ENCODE results near the gene HEYL.

Gene HEYL

GRCh38 chr1:39646232-39647081 is 7.0 kb upstream of the HEYL start:
- no peaks in the 10 kb centered on the region for H3K27me3 ChIP-seq (ENCODE audit: control insufficient read depth in 5 of 5, insufficient read depth in 4 of 5, low read length in 5 of 5)
- H3K27ac ChIP-seq (ENCODE audit: low read depth, low read length) = no peak overlapping the region
- no peaks in the 10 kb centered on the region for H3K36me3 ChIP-seq (ENCODE audit: control insufficient read depth in 5 of 5, insufficient read depth in 5 of 5, low read length in 5 of 5)
- peak overlapping the region in 1 of 5 donors; percentile 5 for H3K4me3 ChIP-seq (ENCODE audit: low read depth in 1 of 5, low read length in 5 of 5)
- peaks cover 3 to 17% (median 12%) of the 10 kb centered on the region in 5 donors for H3K4me1 ChIP-seq (ENCODE audit: control insufficient read depth in 5 of 5, insufficient read depth in 5 of 5, low read length in 5 of 5)
- no peak overlapping the region for H3K9ac ChIP-seq (ENCODE audit: low read length in 5 of 5)
- peaks cover 0 to 3% (median 0%) of the 10 kb centered on the region in 5 donors for H3K9me3 ChIP-seq (ENCODE audit: control insufficient read depth in 5 of 5, low read length in 5 of 5)

GRCh38 chr1:39645411-39646043 is 6.1 kb upstream of the HEYL start:
- Histone ChIP-seq H3K27me3 (ENCODE audit: control insufficient read depth in 5 of 5, insufficient read depth in 4 of 5, low read length in 5 of 5) (peaks cover 0 to 3% (median 0%) of the 10 kb centered on the region in 5 donors), H3K9me3 (ENCODE audit: control insufficient read depth in 5 of 5, low read length in 5 of 5) (peaks cover 0 to 3% (median 0%) of the 10 kb centered on the region in 5 donors), H3K36me3 (ENCODE audit: control insufficient read depth in 5 of 5, insufficient read depth in 5 of 5, low read length in 5 of 5) (no peaks in the 10 kb centered on the region), H3K4me3 (ENCODE audit: low read depth in 1 of 5, low read length in 5 of 5) (no peak overlapping the region), H3K9ac (ENCODE audit: low read length in 5 of 5) (no peak overlapping the region), H3K4me1 (ENCODE audit: control insufficient read depth in 5 of 5, insufficient read depth in 5 of 5, low read length in 5 of 5) (peaks cover 3 to 17% (median 12%) of the 10 kb centered on the region in 5 donors), H3K27ac (ENCODE audit: low read depth, low read length) (no peak overlapping the region)

GRCh38 chr1:39643705-39644104 is 4.3 kb upstream of the HEYL start:
- peaks cover 3 to 29% (median 16%) of the 10 kb centered on the region in 5 donors for H3K4me1 ChIP-seq (ENCODE audit: control insufficient read depth in 5 of 5, insufficient read depth in 5 of 5, low read length in 5 of 5)
- H3K9me3 ChIP-seq (ENCODE audit: control insufficient read depth in 5 of 5, low read length in 5 of 5) = peaks cover 0 to 3% (median 0%) of the 10 kb centered on the region in 5 donors
- H3K36me3 ChIP-seq (ENCODE audit: control insufficient read depth in 5 of 5, insufficient read depth in 5 of 5, low read length in 5 of 5) = no peaks in the 10 kb centered on the region
- no peak overlapping the region for H3K4me3 ChIP-seq (ENCODE audit: low read depth in 1 of 5, low read length in 5 of 5)
- no peak overlapping the region for H3K27ac ChIP-seq (ENCODE audit: low read depth, low read length)
- peaks cover 0 to 8% (median 5%) of the 10 kb centered on the region in 5 donors for H3K27me3 ChIP-seq (ENCODE audit: control insufficient read depth in 5 of 5, insufficient read depth in 4 of 5, low read length in 5 of 5)
- H3K9ac ChIP-seq (ENCODE audit: low read length in 5 of 5) = no peak overlapping the region

- Histone ChIP-seq H3K9me3 (ENCODE audit: control insufficient read depth in 5 of 5, low read length in 5 of 5) (peaks cover 0 to 3% (median 0%) of the 10 kb centered on the region in 5 donors), H3K4me3 (ENCODE audit: low read depth in 1 of 5, low read length in 5 of 5) (no peak overlapping the region)
These were observed 3.4 kb upstream of the HEYL start for GRCh38 chr1:39642796-39643195.

GRCh38 chr1:39640861-39641260 is 1.4 kb upstream of the HEYL start:
- H3K27ac ChIP-seq (ENCODE audit: low read depth, low read length) = no peak overlapping the region
- H3K9ac ChIP-seq (ENCODE audit: low read length in 5 of 5) = no peak overlapping the region
- H3K9me3 ChIP-seq (ENCODE audit: control insufficient read depth in 5 of 5, low read length in 5 of 5) = peaks cover 0 to 3% (median 0%) of the 10 kb centered on the region in 5 donors
- H3K36me3 ChIP-seq (ENCODE audit: control insufficient read depth in 5 of 5, insufficient read depth in 5 of 5, low read length in 5 of 5) = no peaks in the 10 kb centered on the region
- peaks cover 0 to 12% (median 4%) of the 10 kb centered on the region in 5 donors for H3K4me1 ChIP-seq (ENCODE audit: control insufficient read depth in 5 of 5, insufficient read depth in 5 of 5, low read length in 5 of 5)
- H3K4me3 ChIP-seq (ENCODE audit: low read depth in 1 of 5, low read length in 5 of 5) = no peak overlapping the region
- peaks cover 0 to 19% (median 12%) of the 10 kb centered on the region in 5 donors for H3K27me3 ChIP-seq (ENCODE audit: control insufficient read depth in 5 of 5, insufficient read depth in 4 of 5, low read length in 5 of 5)

More at GRCh38 chr1:39642796-39643195, 3.4 kb upstream of the HEYL start:
- H3K36me3 ChIP-seq (ENCODE audit: control insufficient read depth in 5 of 5, insufficient read depth in 5 of 5, low read length in 5 of 5) = no peaks in the 10 kb centered on the region
- H3K27me3 ChIP-seq (ENCODE audit: control insufficient read depth in 5 of 5, insufficient read depth in 4 of 5, low read length in 5 of 5) = peaks cover 0 to 10% (median 5%) of the 10 kb centered on the region in 5 donors
- no peak overlapping the region for H3K9ac ChIP-seq (ENCODE audit: low read length in 5 of 5)
- H3K4me1 ChIP-seq (ENCODE audit: control insufficient read depth in 5 of 5, insufficient read depth in 5 of 5, low read length in 5 of 5) = peaks cover 3 to 29% (median 16%) of the 10 kb centered on the region in 5 donors
- no peak overlapping the region for H3K27ac ChIP-seq (ENCODE audit: low read depth, low read length)

GRCh38 chr1:39638965-39639304 is 508 bp downstream of the HEYL start:
- Histone ChIP-seq H3K27ac (ENCODE audit: low read depth, low read length) (no peak overlapping the region), H3K36me3 (ENCODE audit: control insufficient read depth in 5 of 5, insufficient read depth in 5 of 5, low read length in 5 of 5) (no peaks in the 10 kb centered on the region), H3K4me3 (ENCODE audit: low read depth in 1 of 5, low read length in 5 of 5) (peak overlapping the region; percentile 13 to 65 (median 58)), H3K9ac (ENCODE audit: low read length in 5 of 5) (peak overlapping the region in 1 of 5 donors; percentile 17), H3K27me3 (ENCODE audit: control insufficient read depth in 5 of 5, insufficient read depth in 4 of 5, low read length in 5 of 5) (peaks cover 0 to 31% (median 14%) of the 10 kb centered on the region in 5 donors), H3K4me1 (ENCODE audit: control insufficient read depth in 5 of 5, insufficient read depth in 5 of 5, low read length in 5 of 5) (peaks cover 0 to 12% (median 4%) of the 10 kb centered on the region in 5 donors), H3K9me3 (ENCODE audit: control insufficient read depth in 5 of 5, low read length in 5 of 5) (peaks cover 0 to 3% (median 0%) of the 10 kb centered on the region in 5 donors)

- Histone ChIP-seq H3K27me3 (ENCODE audit: control insufficient read depth in 5 of 5, insufficient read depth in 4 of 5, low read length in 5 of 5) (peaks cover 0 to 38% (median 20%) of the 10 kb centered on the region in 5 donors), H3K4me1 (ENCODE audit: control insufficient read depth in 5 of 5, insufficient read depth in 5 of 5, low read length in 5 of 5) (peaks cover 0 to 25% (median 11%) of the 10 kb centered on the region in 5 donors), H3K9ac (ENCODE audit: low read length in 5 of 5) (no peak overlapping the region), H3K4me3 (ENCODE audit: low read depth in 1 of 5, low read length in 5 of 5) (peak overlapping the region in 3 of 5 donors; percentile 17 to 54 (median 28)), H3K27ac (ENCODE audit: low read depth, low read length) (no peak overlapping the region), H3K36me3 (ENCODE audit: control insufficient read depth in 5 of 5, insufficient read depth in 5 of 5, low read length in 5 of 5) (no peaks in the 10 kb centered on the region), H3K9me3 (ENCODE audit: control insufficient read depth in 5 of 5, low read length in 5 of 5) (no peaks in the 10 kb centered on the region)
These were observed 2.1 kb downstream of the HEYL start for GRCh38 chr1:39637361-39637760.

GRCh38 chr1:39635871-39636210 is 3.6 kb downstream of the HEYL start:
- no peak overlapping the region for H3K9ac ChIP-seq (ENCODE audit: low read length in 5 of 5)
- peaks cover 0 to 5% (median 0%) of the 10 kb centered on the region in 5 donors for H3K36me3 ChIP-seq (ENCODE audit: control insufficient read depth in 5 of 5, insufficient read depth in 5 of 5, low read length in 5 of 5)
- H3K4me1 ChIP-seq (ENCODE audit: control insufficient read depth in 5 of 5, insufficient read depth in 5 of 5, low read length in 5 of 5) = peaks cover 0 to 25% (median 11%) of the 10 kb centered on the region in 5 donors
- H3K9me3 ChIP-seq (ENCODE audit: control insufficient read depth in 5 of 5, low read length in 5 of 5) = no peaks in the 10 kb centered on the region
- peaks cover 0 to 38% (median 20%) of the 10 kb centered on the region in 5 donors for H3K27me3 ChIP-seq (ENCODE audit: control insufficient read depth in 5 of 5, insufficient read depth in 4 of 5, low read length in 5 of 5)
- no peak overlapping the region for H3K4me3 ChIP-seq (ENCODE audit: low read depth in 1 of 5, low read length in 5 of 5)
- no peak overlapping the region for H3K27ac ChIP-seq (ENCODE audit: low read depth, low read length)

- peaks cover 0 to 25% (median 11%) of the 10 kb centered on the region in 5 donors for H3K4me1 ChIP-seq (ENCODE audit: control insufficient read depth in 5 of 5, insufficient read depth in 5 of 5, low read length in 5 of 5)
- peaks cover 0 to 6% (median 0%) of the 10 kb centered on the region in 5 donors for H3K36me3 ChIP-seq (ENCODE audit: control insufficient read depth in 5 of 5, insufficient read depth in 5 of 5, low read length in 5 of 5)
- no peak overlapping the region for H3K4me3 ChIP-seq (ENCODE audit: low read depth in 1 of 5, low read length in 5 of 5)
- no peak overlapping the region for H3K27ac ChIP-seq (ENCODE audit: low read depth, low read length)
- no peaks in the 10 kb centered on the region for H3K9me3 ChIP-seq (ENCODE audit: control insufficient read depth in 5 of 5, low read length in 5 of 5)
- H3K9ac ChIP-seq (ENCODE audit: low read length in 5 of 5) = no peak overlapping the region
- peaks cover 0 to 38% (median 18%) of the 10 kb centered on the region in 5 donors for H3K27me3 ChIP-seq (ENCODE audit: control insufficient read depth in 5 of 5, insufficient read depth in 4 of 5, low read length in 5 of 5)
These were observed 4.1 kb downstream of the HEYL start for GRCh38 chr1:39635205-39635870.

All from subcutaneous abdominal adipose tissue (tissue), 5 donors.